OCI-LY1 (cell line): ENCODE results near the gene FYN.

Experiments used
- EZH2 ChIP-seq: fragments of 200-600 bp; sonication (generic), shearing (Covaris generic); IDR thresholded peaks from 2 replicates; pipeline ENCODE4 v1.8.0; 2017; ENCODE audit warnings: borderline replicate concordance, mixed run types, mild to moderate bottlenecking, antibody characterized with exemption, low read length, moderate library complexity, mixed read lengths
- TF ChIP-seq, protein P1 (sequence below): fragments of 200-600 bp; sonication (generic), shearing (Covaris generic); IDR thresholded peaks from 2 replicates; pipeline ENCODE4 v1.5.1; 2017; ENCODE audit warnings: mild to moderate bottlenecking, antibody characterized with exemption, low read length, moderate library complexity, mixed read lengths

DNA sequence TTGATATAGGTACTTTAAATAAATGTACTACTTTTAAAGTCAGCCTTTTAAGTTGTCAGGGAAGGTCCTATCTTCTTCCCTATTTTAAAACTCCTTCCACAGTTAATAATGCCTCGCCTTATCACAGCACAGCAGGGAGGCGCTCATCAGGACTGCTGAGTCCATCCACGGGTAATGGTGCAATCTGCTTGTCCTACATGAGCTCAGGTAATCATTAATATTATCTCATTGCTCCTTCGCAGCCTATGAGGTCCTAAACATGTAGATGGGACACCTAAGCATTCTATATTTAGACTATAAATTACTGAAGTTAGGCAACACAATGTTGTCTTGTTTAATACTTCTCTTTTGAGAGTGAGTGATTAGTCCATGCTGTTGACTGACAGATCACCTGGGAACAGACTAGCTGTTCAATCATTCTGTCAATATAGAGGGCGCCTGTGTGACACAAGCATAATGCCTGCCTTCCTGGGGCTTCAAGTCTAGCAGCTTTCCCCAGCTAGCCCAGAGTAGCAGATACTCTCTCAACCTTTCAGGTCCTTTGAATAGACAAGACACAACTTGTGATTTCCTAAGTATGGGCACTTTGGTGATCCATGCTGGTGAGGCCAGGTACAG, 91.0 kb downstream of the FYN start:
- TF ChIP-seq, protein P1, sequence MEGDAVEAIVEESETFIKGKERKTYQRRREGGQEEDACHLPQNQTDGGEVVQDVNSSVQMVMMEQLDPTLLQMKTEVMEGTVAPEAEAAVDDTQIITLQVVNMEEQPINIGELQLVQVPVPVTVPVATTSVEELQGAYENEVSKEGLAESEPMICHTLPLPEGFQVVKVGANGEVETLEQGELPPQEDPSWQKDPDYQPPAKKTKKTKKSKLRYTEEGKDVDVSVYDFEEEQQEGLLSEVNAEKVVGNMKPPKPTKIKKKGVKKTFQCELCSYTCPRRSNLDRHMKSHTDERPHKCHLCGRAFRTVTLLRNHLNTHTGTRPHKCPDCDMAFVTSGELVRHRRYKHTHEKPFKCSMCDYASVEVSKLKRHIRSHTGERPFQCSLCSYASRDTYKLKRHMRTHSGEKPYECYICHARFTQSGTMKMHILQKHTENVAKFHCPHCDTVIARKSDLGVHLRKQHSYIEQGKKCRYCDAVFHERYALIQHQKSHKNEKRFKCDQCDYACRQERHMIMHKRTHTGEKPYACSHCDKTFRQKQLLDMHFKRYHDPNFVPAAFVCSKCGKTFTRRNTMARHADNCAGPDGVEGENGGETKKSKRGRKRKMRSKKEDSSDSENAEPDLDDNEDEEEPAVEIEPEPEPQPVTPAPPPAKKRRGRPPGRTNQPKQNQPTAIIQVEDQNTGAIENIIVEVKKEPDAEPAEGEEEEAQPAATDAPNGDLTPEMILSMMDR = no peak
- TF ChIP-seq EZH2 = no peak
